GM19240 (cell line): Measurements from ENCODE around the gene APOO.

Experiments
- DNase-seq: peaks from one replicate; pipeline ENCODE4 v3.0.0; 2011; ENCODE audit warnings: low spot score; ENCODE audit not compliant: insufficient read length

The APOO gene

GRCh38 chrX:23786268-23786815, 121.4 kb downstream of the APOO start:
- no peak for DNase-seq

- no peak for DNase-seq
These were observed 122.2 kb downstream of the APOO start for GRCh38 chrX:23785580-23785979.

- DNase-seq = no peak
These were observed 123.0 kb downstream of the APOO start for GRCh38 chrX:23784470-23785331.

- no peak for DNase-seq
These were observed 123.9 kb downstream of the APOO start for GRCh38 chrX:23783589-23784469.
